ENCODE data around the gene CSRP1. TPM values are rescaled to one million over a fixed set of nuclear protein-coding genes. Genes with fewer than 3 reads are reported as not detected.

The CSRP1 gene
- polyA plus RNA-seq, 1 donor from 2014 or later, result 4.2 TPM

- Histone ChIP-seq H4K20me1 (ENCODE audit: insufficient read depth) (no peaks in the 10 kb centered on the region), H3K79me2 (replicated peaks; ENCODE audit: insufficient read depth, low read length) (no peaks in the 10 kb centered on the region), H3K36me3 (ENCODE audit: insufficient read depth, low read length) (no peaks in the 10 kb centered on the region), H3K9ac (ENCODE audit: low read length) (no peak overlapping the region), H3F3A (ENCODE audit: insufficient read depth, low read length, poor library complexity, severe bottlenecking) (no peaks in the 10 kb centered on the region), H3K4me2 (ENCODE audit: low read length) (no peak overlapping the region), H3K9me2 (ENCODE audit: insufficient read depth, low read length) (no peaks in the 10 kb centered on the region), H3K9me3 (ENCODE audit: low read length) (no peaks in the 10 kb centered on the region), H3K27ac (ENCODE audit: low read length) (no peak overlapping the region), H3K4me3 (ENCODE audit: low read length) (no peak overlapping the region), H2AFZ (ENCODE audit: low read depth, low read length) (no peak overlapping the region), H3K27me3 (ENCODE audit: insufficient read depth, low read depth, low read length) (no peaks in the 10 kb centered on the region)
- TF ChIP-seq RAD21 (conservative IDR thresholded peaks at IDR 0.05) (no peak), TAF1 (IDR thresholded peaks at IDR 0.05; ENCODE audit: low read depth) (no peak), EZH2 (IDR thresholded peaks at IDR 0.05; ENCODE audit: borderline replicate concordance, insufficient read depth, low read length, poor library complexity, severe bottlenecking) (no peak), MXI1 (conservative IDR thresholded peaks at IDR 0.05; ENCODE audit: poor library complexity, severe bottlenecking) (no peak), SMC3 (conservative IDR thresholded peaks at IDR 0.05; ENCODE audit: poor library complexity) (no peak)
- TF ChIP-seq, protein P1, sequence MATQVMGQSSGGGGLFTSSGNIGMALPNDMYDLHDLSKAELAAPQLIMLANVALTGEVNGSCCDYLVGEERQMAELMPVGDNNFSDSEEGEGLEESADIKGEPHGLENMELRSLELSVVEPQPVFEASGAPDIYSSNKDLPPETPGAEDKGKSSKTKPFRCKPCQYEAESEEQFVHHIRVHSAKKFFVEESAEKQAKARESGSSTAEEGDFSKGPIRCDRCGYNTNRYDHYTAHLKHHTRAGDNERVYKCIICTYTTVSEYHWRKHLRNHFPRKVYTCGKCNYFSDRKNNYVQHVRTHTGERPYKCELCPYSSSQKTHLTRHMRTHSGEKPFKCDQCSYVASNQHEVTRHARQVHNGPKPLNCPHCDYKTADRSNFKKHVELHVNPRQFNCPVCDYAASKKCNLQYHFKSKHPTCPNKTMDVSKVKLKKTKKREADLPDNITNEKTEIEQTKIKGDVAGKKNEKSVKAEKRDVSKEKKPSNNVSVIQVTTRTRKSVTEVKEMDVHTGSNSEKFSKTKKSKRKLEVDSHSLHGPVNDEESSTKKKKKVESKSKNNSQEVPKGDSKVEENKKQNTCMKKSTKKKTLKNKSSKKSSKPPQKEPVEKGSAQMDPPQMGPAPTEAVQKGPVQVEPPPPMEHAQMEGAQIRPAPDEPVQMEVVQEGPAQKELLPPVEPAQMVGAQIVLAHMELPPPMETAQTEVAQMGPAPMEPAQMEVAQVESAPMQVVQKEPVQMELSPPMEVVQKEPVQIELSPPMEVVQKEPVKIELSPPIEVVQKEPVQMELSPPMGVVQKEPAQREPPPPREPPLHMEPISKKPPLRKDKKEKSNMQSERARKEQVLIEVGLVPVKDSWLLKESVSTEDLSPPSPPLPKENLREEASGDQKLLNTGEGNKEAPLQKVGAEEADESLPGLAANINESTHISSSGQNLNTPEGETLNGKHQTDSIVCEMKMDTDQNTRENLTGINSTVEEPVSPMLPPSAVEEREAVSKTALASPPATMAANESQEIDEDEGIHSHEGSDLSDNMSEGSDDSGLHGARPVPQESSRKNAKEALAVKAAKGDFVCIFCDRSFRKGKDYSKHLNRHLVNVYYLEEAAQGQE (IDR thresholded peaks at IDR 0.05; ENCODE audit: borderline replicate concordance), result no peak
These were observed 6.2 kb downstream of the CSRP1 start for GRCh38 chr1:201500670-201501120.

GRCh38 chr1:201499795-201500669 is 6.9 kb downstream of the CSRP1 start:
- Histone ChIP-seq H3K27ac (ENCODE audit: low read length) (no peak overlapping the region), H2AFZ (ENCODE audit: low read depth, low read length) (no peak overlapping the region), H3K4me3 (ENCODE audit: low read length) (no peak overlapping the region)

More at GRCh38 chr1:201499795-201500669, 6.9 kb downstream of the CSRP1 start:
- no peaks in the 10 kb centered on the region for H3K9me2 ChIP-seq (ENCODE audit: insufficient read depth, low read length)
- no peak overlapping the region for H3K9ac ChIP-seq (ENCODE audit: low read length)
- no peaks in the 10 kb centered on the region for H3K9me3 ChIP-seq (ENCODE audit: low read length)
- no peaks in the 10 kb centered on the region for H3K36me3 ChIP-seq (ENCODE audit: insufficient read depth, low read length)
- no peaks in the 10 kb centered on the region for H3K27me3 ChIP-seq (ENCODE audit: insufficient read depth, low read depth, low read length)
- no peak overlapping the region for H3K4me2 ChIP-seq (ENCODE audit: low read length)
- no peaks in the 10 kb centered on the region for H3F3A ChIP-seq (ENCODE audit: insufficient read depth, low read length, poor library complexity, severe bottlenecking)
- H3K79me2 ChIP-seq (replicated peaks; ENCODE audit: insufficient read depth, low read length), result no peaks in the 10 kb centered on the region
- no peak for TF ChIP-seq MXI1 (conservative IDR thresholded peaks at IDR 0.05; ENCODE audit: poor library complexity, severe bottlenecking)
- no peak for TF ChIP-seq CTCF (IDR thresholded peaks at IDR 0.05; ENCODE audit: poor library complexity, severe bottlenecking)
- TF ChIP-seq RAD21 (conservative IDR thresholded peaks at IDR 0.05), result no peak
- no peak for TF ChIP-seq EP300 (conservative IDR thresholded peaks at IDR 0.05; ENCODE audit: poor library complexity, severe bottlenecking)
- TF ChIP-seq POLR2AphosphoS5 (IDR thresholded peaks at IDR 0.05), result no peak
- TF ChIP-seq, protein P1 (IDR thresholded peaks at IDR 0.05; ENCODE audit: borderline replicate concordance), result no peak
- TF ChIP-seq SMC3 (conservative IDR thresholded peaks at IDR 0.05; ENCODE audit: poor library complexity), result no peak
- no peak for TF ChIP-seq EZH2 (IDR thresholded peaks at IDR 0.05; ENCODE audit: borderline replicate concordance, insufficient read depth, low read length, poor library complexity, severe bottlenecking)
- TF ChIP-seq TAF1 (IDR thresholded peaks at IDR 0.05; ENCODE audit: low read depth), result no peak
- H4K20me1 ChIP-seq (ENCODE audit: insufficient read depth), result no peaks in the 10 kb centered on the region
